HS-5 (cell line): ENCODE measurements around the gene HTR3B.
A peak's percentile ranks its signal among the peaks of the same experiment; 100 is the strongest.
"Not testable (repeated sequence)": the region's sequence is repeated elsewhere in the genome, so short reads cannot be mapped to it uniquely, and the experiment has no call there.

Experiments
- DNase-seq: peaks from one replicate; pipeline ENCODE4 v3.0.0-alpha.2; 2012; ENCODE audit warnings: low read depth

HTR3B gene

GRCh38 chr11:113904379-113905101 lies at the start of gene HTR3B:
HTR3B (plus strand) TSS chr11:113904796; CDS start chr11:113904934, 138 bp downstream.
- DNase-seq = no peak

- DNase-seq = no peak
These were observed 48.8 kb upstream of the HTR3B start for GRCh38 chr11:113855803-113856202.

GRCh38 chr11:113856966-113857759 lies 47.4 kb upstream of the HTR3B start:
- DNase-seq = no peak

GRCh38 chr11:113859665-113860064 lies 44.9 kb upstream of the HTR3B start:
- no peak for DNase-seq

- DNase-seq = peak; percentile 3
These were observed 42.2 kb upstream of the HTR3B start for GRCh38 chr11:113862435-113862834.

- no peak for DNase-seq
These were observed 40.2 kb upstream of the HTR3B start for GRCh38 chr11:113864410-113864809.

GRCh38 chr11:113865873-113866272 lies 38.7 kb upstream of the HTR3B start:
- no peak for DNase-seq

- DNase-seq = no peak
These were observed 36.6 kb upstream of the HTR3B start for GRCh38 chr11:113867843-113868503.

GRCh38 chr11:113871336-113871735 lies 33.3 kb upstream of the HTR3B start:
- no peak for DNase-seq

GRCh38 chr11:113873236-113873626 lies 31.4 kb upstream of the HTR3B start:
- no peak for DNase-seq

GRCh38 chr11:113874096-113874495 lies 30.5 kb upstream of the HTR3B start:
- no peak for DNase-seq

- DNase-seq = no peak
These were observed 29.9 kb upstream of the HTR3B start for GRCh38 chr11:113874581-113875233.

GRCh38 chr11:113875234-113876073 lies 29.1 kb upstream of the HTR3B start, which contains the start of gene USP28:
USP28 (minus strand) TSS chr11:113875572; CDS start chr11:113875501, 71 bp downstream.
- DNase-seq = peak; percentile 65

GRCh38 chr11:113876074-113876797 lies 28.4 kb upstream of the HTR3B start:
- DNase-seq = no peak

- no peak for DNase-seq
These were observed 27.6 kb upstream of the HTR3B start for GRCh38 chr11:113876798-113877669.

- DNase-seq = no peak
These were observed 26.9 kb upstream of the HTR3B start for GRCh38 chr11:113877670-113878055.

- DNase-seq = not testable (repeated sequence)
These were observed 25.1 kb upstream of the HTR3B start for GRCh38 chr11:113879446-113879845.

- no peak for DNase-seq
These were observed 23.6 kb upstream of the HTR3B start for GRCh38 chr11:113880971-113881370.

- DNase-seq = no peak
These were observed 22.7 kb upstream of the HTR3B start for GRCh38 chr11:113881856-113882255.
